Measurements from ENCODE around the gene SPPL2C.

Gene SPPL2C

GRCh38 chr17:45814622-45815606, 29.8 kb upstream of the SPPL2C start:
- TF ChIP-seq CTCF (IDR thresholded peaks at IDR 0.05), result no peak

- TF ChIP-seq CTCF (IDR thresholded peaks at IDR 0.05), result no peak
Observed at GRCh38 chr17:45815752-45816151, 28.9 kb upstream of the SPPL2C start.

- no peak for TF ChIP-seq CTCF (IDR thresholded peaks at IDR 0.05)
Observed at GRCh38 chr17:45818041-45818440, 26.6 kb upstream of the SPPL2C start.

DNA sequence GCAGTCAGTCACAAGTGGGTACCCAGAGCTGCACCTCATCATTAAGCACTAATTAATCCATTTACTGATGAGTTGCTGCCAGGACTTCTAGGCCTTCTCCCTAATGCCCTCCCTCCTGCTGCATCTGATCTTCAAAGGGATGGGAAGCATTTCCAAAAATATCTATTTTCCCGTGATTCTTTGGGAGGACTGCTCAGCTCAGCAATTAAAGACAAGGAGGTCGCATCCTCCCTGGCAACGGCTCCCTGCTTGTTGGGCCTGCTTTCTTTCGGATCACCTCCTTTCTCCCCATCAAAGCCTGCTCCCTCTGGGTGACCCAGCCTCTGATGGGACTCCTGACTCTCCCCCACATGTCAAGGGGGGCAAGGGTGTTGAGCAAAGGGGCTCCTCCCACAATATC, 26.0 kb upstream of the SPPL2C start:
- no peak for TF ChIP-seq CTCF (IDR thresholded peaks at IDR 0.05)

- no peak for TF ChIP-seq CTCF (IDR thresholded peaks at IDR 0.05)
Observed at GRCh38 chr17:45819632-45820031, 25.0 kb upstream of the SPPL2C start.

GRCh38 chr17:45820052-45820780, 24.5 kb upstream of the SPPL2C start:
- TF ChIP-seq CTCF (IDR thresholded peaks at IDR 0.05), result no peak

- TF ChIP-seq CTCF (IDR thresholded peaks at IDR 0.05), result no peak
Observed at GRCh38 chr17:45821147-45821546, 23.5 kb upstream of the SPPL2C start.
